GM13976 (cell line): Measurements from ENCODE around the gene TPH1.
A peak's percentile ranks its signal among the peaks of the same experiment; 100 is the strongest.

Experiments
- DNase-seq: peaks from one replicate; pipeline ENCODE4 v3.0.0; 2012; ENCODE audit warnings: low spot score
- CTCF ChIP-seq: IDR thresholded peaks from 2 replicates; pipeline ENCODE4 v1.5.1; 2012; ENCODE audit warnings: borderline replicate concordance, mild to moderate bottlenecking; ENCODE audit not compliant: insufficient read depth; ENCODE audit errors: extremely low read depth, missing control alignments, control extremely low read depth
- in situ Hi-C: fragments of 300-500 bp; cut with MboI; formaldehyde crosslinking; loops from one replicate; pipeline ENCODE4 v1.12.0; 2022; ENCODE audit warnings: low sequenced_read_pairs, mixed read lengths, inconsistent platforms; ENCODE audit not compliant: unreplicated experiment

Gene TPH1

DNA sequence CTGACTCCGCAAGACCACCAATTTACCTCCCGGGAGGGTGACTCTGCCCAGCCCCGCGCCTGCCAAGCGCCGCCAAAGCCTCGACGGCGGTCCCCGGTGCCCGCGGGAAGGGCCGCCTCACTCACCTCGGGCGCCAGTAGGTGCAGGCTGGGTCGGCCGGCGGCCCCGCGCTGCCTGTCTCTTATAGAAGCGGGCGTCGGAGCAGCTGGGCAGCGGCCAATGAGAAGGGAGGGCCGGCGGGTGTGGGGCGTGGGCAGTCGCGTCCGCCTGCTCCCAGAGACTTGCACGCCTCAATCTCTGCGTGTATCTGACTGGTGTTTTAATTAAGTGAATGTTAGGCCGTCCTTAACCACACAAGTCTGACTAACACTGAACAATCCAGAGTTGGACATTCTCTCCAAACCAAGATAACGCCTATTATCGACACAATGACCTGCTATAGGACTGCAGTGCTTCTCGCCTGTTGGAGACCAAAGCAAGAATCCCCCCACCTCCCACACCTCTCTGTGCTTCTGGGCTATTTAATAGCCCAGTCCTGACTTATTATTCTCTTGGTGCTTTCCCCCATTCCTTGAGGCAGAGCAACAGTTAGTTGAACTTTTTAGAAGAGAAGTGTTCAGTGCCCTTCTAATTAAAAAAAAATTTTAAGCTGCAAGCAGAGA, at the start of gene TPH1:
Gene TPH1 (minus strand): TSS at position 154 of the 662 bp plus-strand sequence. CDS start 5,507 bp downstream, outside the sequence.
- no peak for TF ChIP-seq CTCF
- in situ Hi-C loops, result no loop called here
- DNase-seq, result peak; percentile 19

- DNase-seq, result no peak
- in situ Hi-C loops, result no loop called here
- TF ChIP-seq CTCF, result no peak
Measured at GRCh38 chr11:18093959-18094358, 47.9 kb upstream of the TPH1 start.

GRCh38 chr11:18091731-18092130, 45.7 kb upstream of the TPH1 start:
- no peak for TF ChIP-seq CTCF
- no peak for DNase-seq
- in situ Hi-C loops, result no loop called here

DNA sequence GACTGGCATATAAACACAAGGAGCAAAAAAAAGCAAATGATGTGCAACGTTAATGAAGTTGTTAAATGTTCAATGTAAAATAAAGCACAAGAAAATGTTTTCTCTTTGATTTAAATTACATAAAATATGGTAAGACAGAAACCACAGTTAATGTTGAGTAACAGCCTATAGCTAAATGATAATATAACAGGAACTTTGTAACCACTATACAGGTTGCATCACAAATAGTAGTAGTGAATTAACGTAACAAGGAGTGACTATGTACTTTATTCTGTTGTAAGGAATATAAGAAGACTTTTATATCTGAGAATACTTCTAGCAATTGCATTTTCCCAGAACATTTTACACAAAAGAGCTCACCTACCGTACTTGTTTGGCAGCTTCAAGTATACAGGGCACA, 42.9 kb upstream of the TPH1 start:
- DNase-seq, result no peak
- TF ChIP-seq CTCF, result no peak
- in situ Hi-C loops, result no loop called here

- no peak for DNase-seq
- in situ Hi-C loops, result no loop called here
- no peak for TF ChIP-seq CTCF
Measured at GRCh38 chr11:18088366-18088765, 42.3 kb upstream of the TPH1 start.

DNA sequence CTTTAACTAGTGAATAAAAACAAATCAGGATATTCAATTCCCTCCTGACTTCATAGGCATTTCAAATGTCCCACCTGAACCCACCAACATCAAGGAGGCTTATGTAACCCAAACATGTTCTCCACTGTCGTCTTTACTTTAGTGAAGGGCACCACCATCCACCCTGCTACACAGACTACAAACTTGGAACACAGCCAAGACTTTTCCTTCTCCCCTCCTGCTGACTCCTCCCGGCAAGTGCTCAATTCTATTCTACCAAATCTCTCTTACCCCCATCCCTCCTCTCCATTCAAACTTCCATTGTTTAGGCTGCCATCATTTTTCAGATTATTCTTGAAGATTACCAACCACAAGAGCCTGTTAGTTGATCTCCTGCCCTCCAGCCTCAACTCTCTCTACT, 35.5 kb upstream of the TPH1 start:
- in situ Hi-C loops, result no loop called here
- no peak for TF ChIP-seq CTCF
- no peak for DNase-seq
